Activated CD4-positive, alpha-beta T cell treated with anti-CD3 and anti-CD28 coated beads, Interleukin-2, amount 50 U/mL, for 16 hours (primary cell): ENCODE measurements around the gene POLR3H.

Experiments
- DNase-seq: peaks from one replicate; pipeline ENCODE4 v3.0.0-alpha.2; 2020

Gene POLR3H

GRCh38 chr22:41532908-41533825 lies 11.1 kb downstream of the POLR3H start:
- peak; percentile 73 for DNase-seq

GRCh38 chr22:41531715-41532477 lies 12.4 kb downstream of the POLR3H start:
- no peak for DNase-seq

- no peak for DNase-seq
These were observed 13.2 kb downstream of the POLR3H start for GRCh38 chr22:41530890-41531714.

GRCh38 chr22:41528938-41529561 lies 15.2 kb downstream of the POLR3H start:
- DNase-seq = no peak

GRCh38 chr22:41528132-41528766 lies 16.0 kb downstream of the POLR3H start:
- DNase-seq = no peak

- DNase-seq = peak; percentile 56
These were observed 17.2 kb downstream of the POLR3H start for GRCh38 chr22:41526830-41527799.

- DNase-seq = no peak
These were observed 17.9 kb downstream of the POLR3H start for GRCh38 chr22:41526226-41526829.

- DNase-seq = no peak
These were observed 18.6 kb downstream of the POLR3H start for GRCh38 chr22:41525450-41526225.

- DNase-seq = peak; percentile 54
These were observed 19.3 kb downstream of the POLR3H start for GRCh38 chr22:41524809-41525449.

GRCh38 chr22:41524251-41524661 lies 20.0 kb downstream of the POLR3H start:
- DNase-seq = no peak

GRCh38 chr22:41523464-41524221 lies 20.6 kb downstream of the POLR3H start:
- no peak for DNase-seq

GRCh38 chr22:41522813-41523212 lies 21.5 kb downstream of the POLR3H start:
- no peak for DNase-seq

GRCh38 chr22:41521126-41521525 lies 23.1 kb downstream of the POLR3H start:
- no peak for DNase-seq

- DNase-seq = no peak
These were observed 26.3 kb downstream of the POLR3H start for GRCh38 chr22:41518048-41518347.

- DNase-seq = no peak
These were observed 26.9 kb downstream of the POLR3H start for GRCh38 chr22:41517172-41518047.

- DNase-seq = no peak
These were observed 27.8 kb downstream of the POLR3H start for GRCh38 chr22:41516462-41516861.

GRCh38 chr22:41513391-41513790 lies 30.9 kb downstream of the POLR3H start:
- no peak for DNase-seq
